IMR-90 (cell line): Measurements from ENCODE around the gene ZCCHC24. TPM values are rescaled to one million over a fixed set of nuclear protein-coding genes. Genes with fewer than 3 reads are reported as not detected.

Source experiments
- ATAC-seq: fragments of 200-7000 bp; cut with Tn5 transposase; 2 replicates; pipeline ENCODE4 v1.9.1; 2020; ENCODE audit warnings: low read depth, mild to moderate bottlenecking, moderate library complexity
- BruUV-seq: library from RNA; stranded (reverse); fragments of 400-500 nt; replicated peaks from 2 replicates; lab custom pipeline; 2021; lab: Mats Ljungman, UMichigan
- CTCF ChIA-PET: fragments of 300-600 bp; formaldehyde crosslinking; extraction: SDS; loops from one replicate; lab custom pipeline; 2021; ENCODE audit warnings: antibody characterized with exemption; lab: Yijun Ruan, JAX
- POLR2A ChIA-PET: fragments of 300-600 bp; sonication (Branson Sonifier 250); formaldehyde crosslinking; loops from one replicate; lab custom pipeline; 2022; ENCODE audit warnings: antibody characterized with exemption; ENCODE audit not compliant: unreplicated experiment; lab: Charles Lee
- DNase-seq: peaks from one replicate; pipeline ENCODE4 v3.0.0; 2013
- H2AFZ ChIP-seq: replicated peaks from 2 replicates; pipeline ENCODE3; 2013; ENCODE audit warnings: low read length, mild to moderate bottlenecking; ENCODE audit not compliant: poor library complexity
- H2AK5ac ChIP-seq: 2 replicates; pipeline ENCODE4 v1.6.1; 2013; ENCODE audit warnings: low read depth, low read length, inconsistent platforms
- H2AK9ac ChIP-seq: replicated peaks from 2 replicates; pipeline ENCODE3; 2013; ENCODE audit warnings: mild to moderate bottlenecking, low read depth, low read length, moderate library complexity; ENCODE audit not compliant: poor library complexity
- H2BK120ac ChIP-seq: 2 replicates; pipeline ENCODE4 v1.6.1; 2013; ENCODE audit warnings: low read depth, low read length, inconsistent platforms
- H2BK15ac ChIP-seq: 3 replicates; pipeline ENCODE4 v1.6.1; 2013; ENCODE audit warnings: low read depth, low read length, inconsistent platforms
- H2BK20ac ChIP-seq: 2 replicates; pipeline ENCODE4 v1.6.1; 2013; ENCODE audit warnings: low read depth, mild to moderate bottlenecking, inconsistent platforms, low read length, moderate library complexity
- H2BK5ac ChIP-seq: 2 replicates; pipeline ENCODE4 v1.6.1; 2013; ENCODE audit warnings: mild to moderate bottlenecking, low read depth, low read length, inconsistent platforms; ENCODE audit not compliant: poor library complexity, severe bottlenecking
- H3K14ac ChIP-seq: replicated peaks from 2 replicates; pipeline ENCODE4 v1.6.1; 2013; ENCODE audit warnings: low read depth, low read length, inconsistent platforms
- H3K18ac ChIP-seq: 2 replicates; pipeline ENCODE4 v1.6.1; 2013; ENCODE audit warnings: low read depth, low read length, control low read depth
- H3K23ac ChIP-seq: 2 replicates; pipeline ENCODE4 v1.6.1; 2013; ENCODE audit warnings: low read depth, low read length, inconsistent platforms
- H3K27ac ChIP-seq: 2 replicates; pipeline ENCODE4 v1.5.1; 2013; ENCODE audit warnings: mild to moderate bottlenecking, control low read depth, low read length; ENCODE audit not compliant: insufficient read depth
- H3K27me3 ChIP-seq: 2 replicates; pipeline ENCODE4 v1.6.1; 2013; ENCODE audit warnings: low read length; ENCODE audit not compliant: control insufficient read depth, insufficient read depth
- H3K36me3 ChIP-seq: 2 replicates; pipeline ENCODE4 v1.6.1; 2013; ENCODE audit warnings: low read length, mixed read lengths; ENCODE audit not compliant: control insufficient read depth, insufficient read depth
- H3K4ac ChIP-seq: 2 replicates; pipeline ENCODE4 v1.6.1; 2013; ENCODE audit warnings: low read depth, low read length, inconsistent platforms
- H3K4me1 ChIP-seq: 2 replicates; pipeline ENCODE4 v1.6.1; 2013; ENCODE audit warnings: low read length, mixed read lengths; ENCODE audit not compliant: control insufficient read depth, insufficient read depth
- H3K4me2 ChIP-seq: 2 replicates; pipeline ENCODE4 v1.6.1; 2013; ENCODE audit warnings: low read depth, mild to moderate bottlenecking, control low read depth, low read length, moderate library complexity
- H3K4me3 ChIP-seq: 2 replicates; pipeline ENCODE4 v1.5.1; 2013; ENCODE audit warnings: low read depth, mild to moderate bottlenecking, control low read depth, low read length, moderate library complexity; ENCODE audit not compliant: insufficient read depth
- H3K56ac ChIP-seq: 2 replicates; pipeline ENCODE4 v1.6.1; 2013; ENCODE audit warnings: low read length, inconsistent platforms; ENCODE audit not compliant: insufficient read depth; ENCODE audit errors: extremely low read depth
- H3K79me1 ChIP-seq, 2 experiments: 2 replicates each; pipeline ENCODE4 v1.6.1; 2013; ENCODE audit warnings: low read length in 2 of 2, inconsistent platforms in 1 of 2, low read depth in 1 of 2
- H3K9ac ChIP-seq: 2 replicates; pipeline ENCODE4 v1.6.1; 2013; ENCODE audit warnings: low read depth, low read length, control low read depth
- H3K9me1 ChIP-seq: 2 replicates; pipeline ENCODE4 v1.6.1; 2013; ENCODE audit warnings: low read length, inconsistent platforms; ENCODE audit not compliant: insufficient read depth
- H3K9me3 ChIP-seq: 2 replicates; pipeline ENCODE4 v1.6.1; 2013; ENCODE audit warnings: low read length; ENCODE audit not compliant: control insufficient read depth, insufficient read depth
- H4K20me1 ChIP-seq: 2 replicates; pipeline ENCODE4 v1.6.1; 2013; ENCODE audit warnings: low read length, inconsistent platforms; ENCODE audit not compliant: insufficient read depth
- H4K5ac ChIP-seq: 2 replicates; pipeline ENCODE4 v1.6.1; 2013; ENCODE audit warnings: mild to moderate bottlenecking, low read depth, low read length, control low read depth
- H4K8ac ChIP-seq, 2 experiments: 2 replicates each; pipeline ENCODE4 v1.6.1; 2013; ENCODE audit warnings: low read depth in 2 of 2, low read length in 2 of 2, control low read depth in 1 of 2, inconsistent platforms in 1 of 2
- H4K91ac ChIP-seq: 2 replicates; pipeline ENCODE4 v1.6.1; 2013; ENCODE audit warnings: low read depth, low read length, inconsistent platforms; ENCODE audit not compliant: insufficient read depth
- BHLHE40 ChIP-seq: fragments of 150-350 bp; IDR thresholded peaks from 2 replicates; pipeline ENCODE4 v1.6.1; 2016; ENCODE audit warnings: mild to moderate bottlenecking, low read depth, low read length
- CEBPB ChIP-seq: IDR thresholded peaks from 2 replicates; pipeline ENCODE4 v1.6.1; 2012; ENCODE audit warnings: low read depth, low read length, improper control_type of control experiment
- CHD1 ChIP-seq: IDR thresholded peaks from 2 replicates; pipeline ENCODE4 v1.6.1; 2012; ENCODE audit warnings: low read depth, low read length, improper control_type of control experiment
- FOS ChIP-seq: fragments of 150-350 bp; IDR thresholded peaks from 2 replicates; pipeline ENCODE4 v1.6.1; 2016; ENCODE audit warnings: low read depth, low read length
- MAFK ChIP-seq: IDR thresholded peaks from 2 replicates; pipeline ENCODE4 v1.6.1; 2012; ENCODE audit warnings: low read depth, low read length, improper control_type of control experiment
- MAZ ChIP-seq: IDR thresholded peaks from 2 replicates; pipeline ENCODE4 v1.6.1; 2012; ENCODE audit warnings: low read depth, mild to moderate bottlenecking, low read length, improper control_type of control experiment, moderate library complexity, borderline replicate concordance
- MXI1 ChIP-seq: IDR thresholded peaks from 2 replicates; pipeline ENCODE4 v1.6.1; 2012; ENCODE audit warnings: low read depth, mild to moderate bottlenecking, low read length, moderate library complexity, borderline replicate concordance
- NFE2L2 ChIP-seq: fragments of 150-350 bp; IDR thresholded peaks from 2 replicates; pipeline ENCODE4 v1.6.1; 2016; ENCODE audit warnings: low read depth, mild to moderate bottlenecking, low read length
- POLR2A ChIP-seq: IDR thresholded peaks from 2 replicates; pipeline ENCODE4 v1.6.1; 2012; ENCODE audit warnings: mild to moderate bottlenecking, low read depth, low read length
- RAD21 ChIP-seq: IDR thresholded peaks from 2 replicates; pipeline ENCODE4 v1.6.1; 2012; ENCODE audit warnings: low read length, improper control_type of control experiment
- RFX5 ChIP-seq: IDR thresholded peaks from 2 replicates; pipeline ENCODE4 v1.8.0; 2012; ENCODE audit warnings: low read depth, mild to moderate bottlenecking, low read length, moderate library complexity
- SMC3 ChIP-seq: fragments of 150-350 bp; IDR thresholded peaks from 2 replicates; pipeline ENCODE4 v1.6.1; 2016; ENCODE audit warnings: low read depth, mild to moderate bottlenecking, antibody characterized with exemption, low read length, moderate library complexity
- WGBS, 2 experiments: methylation state at CpG; one replicate each; pipeline versions ENCODE4 v1.1.5 to v1.1.7; 2013; ENCODE audit warnings: missing lambda C conversion rate in 2 of 2; ENCODE audit not compliant: insufficient read length in 1 of 2; ENCODE audit errors: extremely low coverage in 2 of 2; 5-methylcytosine and 5-hydroxymethylcytosine counted together
- dilution Hi-C: fragments of 300-500 bp; cut with HindIII; formaldehyde crosslinking; loops from one replicate; pipeline ENCODE4 v1.14.3; 2018; ENCODE audit warnings: low sequenced_read_pairs; ENCODE audit not compliant: unreplicated experiment
- in situ Hi-C: fragments of 300-500 bp; cut with MboI; formaldehyde crosslinking; loops from 3 replicates; pipeline ENCODE4 v1.14.3; 2019; ENCODE audit warnings: low sequenced_read_pairs, inconsistent platforms, mixed read lengths
- intact Hi-C: fragments of 100-400 bp; cut with micrococcal nuclease; formaldehyde crosslinking; loops from 2 replicates; pipeline ENCODE4 v1.10.0; 2022
- polyA plus RNA-seq, 3 experiments: library from polyadenylated mRNA; depleted of rRNA; stranded (reverse); fragments of >200 nt; gene quantifications; 2 replicates each; pipeline ENCODE4 v1.2.3, GENCODE V29; 2012; ENCODE audit warnings: low replicate concordance in 1 of 3
- total RNA-seq: library from RNA; depleted of rRNA; stranded (reverse); fragments of >200 nt; gene quantifications from 2 replicates; pipeline ENCODE4 v1.2.3, GENCODE V29; 2012
- TF ChIP-seq, protein P1 (sequence below): fragments of 150-350 bp; IDR thresholded peaks from 2 replicates; pipeline ENCODE4 v1.6.1; 2017; ENCODE audit warnings: mild to moderate bottlenecking, antibody characterized with exemption, low read length, low read depth
- TF ChIP-seq, protein P2 (sequence below): conservative IDR thresholded peaks from 2 replicates; pipeline ENCODE4 v1.5.1; 2012; ENCODE audit warnings: mild to moderate bottlenecking, low read depth, low read length, improper control_type of control experiment
- TF ChIP-seq, protein P3 (sequence below): fragments of 150-350 bp; IDR thresholded peaks from 2 replicates; pipeline ENCODE4 v1.6.1; 2016; ENCODE audit warnings: low read depth, mild to moderate bottlenecking, low read length, moderate library complexity, borderline replicate concordance

The ZCCHC24 gene
- total and polyA plus RNA-seq, 2 of the 4 experiments (the other 2 are of a cell fraction), result 15.1 to 25.9 TPM

DNA sequence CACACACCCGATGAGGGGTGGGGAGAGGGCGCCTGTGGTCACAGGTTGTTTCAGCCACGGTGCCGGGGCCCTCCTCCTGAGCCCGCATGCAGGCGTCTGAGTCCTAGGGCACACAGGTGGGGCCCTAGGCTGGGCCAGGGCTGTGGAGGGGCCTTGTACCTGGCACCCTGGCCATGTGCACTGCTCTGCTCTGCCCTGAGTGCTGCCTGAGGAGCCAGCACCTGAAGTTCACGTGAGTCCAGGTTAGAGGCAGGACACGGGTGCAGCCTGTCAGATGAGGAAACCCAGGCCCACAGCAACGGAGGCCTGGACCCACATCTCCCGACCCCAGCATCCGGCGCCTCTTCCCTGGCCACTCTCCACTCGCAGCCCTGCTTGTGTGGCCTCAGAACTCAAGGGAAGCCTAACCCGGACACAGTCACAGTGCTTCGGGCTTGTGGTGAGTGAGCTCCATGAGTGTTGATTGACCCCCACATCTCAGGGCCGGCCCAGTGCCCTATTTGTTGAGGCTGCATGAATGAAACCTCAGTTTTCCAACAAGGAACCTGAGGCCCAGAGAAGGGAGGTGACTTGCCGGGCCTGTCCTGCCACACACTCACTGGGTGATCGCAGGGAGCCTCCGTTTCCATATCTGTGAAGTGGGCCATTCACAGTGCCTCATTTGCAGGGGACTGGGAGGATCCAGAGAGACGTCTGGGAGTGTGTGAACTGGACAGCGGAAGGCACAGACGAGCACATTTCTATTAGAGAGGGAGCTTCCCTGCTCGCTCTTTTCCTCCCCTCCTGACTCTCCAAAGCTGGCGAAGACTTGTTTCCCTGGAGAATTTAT is 58.6 kb downstream of the ZCCHC24 start:
- Histone ChIP-seq H3K9ac (no peak overlapping the region), H3K4ac (no peak overlapping the region), H3K4me3 (no peak overlapping the region), H2AFZ (no peak overlapping the region), H2AK9ac (peak overlapping the region; percentile 71), H4K8ac (no peak overlapping the region), H4K91ac (no peak overlapping the region), H3K18ac (no peak overlapping the region), H3K23ac (no peak overlapping the region), H4K5ac (no peak overlapping the region), H3K9me1 (peaks cover 4% of the 10 kb centered on the region; the same call in 1 of the 2 replicates), H3K14ac (no peak overlapping the region), H4K20me1 (no peaks in the 10 kb centered on the region), H3K36me3 (peaks cover 62% of the 10 kb centered on the region), H2AK5ac (no peak overlapping the region), H3K27me3 (no peaks in the 10 kb centered on the region), H2BK5ac (no peak overlapping the region), H2BK120ac (no peak overlapping the region), H3K9me3 (no peaks in the 10 kb centered on the region), H3K4me1 (peaks cover 8% of the 10 kb centered on the region; the same call in 1 of the 2 replicates), H2BK15ac (no peak overlapping the region; the same call in 2 of the 3 replicates), H3K79me1 (peaks cover 13 to 21% of the 10 kb centered on the region in 2 experiments), H2BK20ac (no peak overlapping the region), H3K4me2 (no peak overlapping the region), H3K27ac (no peak overlapping the region), H3K56ac (no peak overlapping the region)
- CTCF ChIA-PET, result no interaction called here
- WGBS, 2 experiments, result 77% methylated on average over 9 of the region's 24 CpGs; no CpG with 5 or more reads in 1 of the 2 experiments
- DNase-seq (no peak), ATAC-seq (no peak)
- dilution Hi-C loops (no loop called here), intact Hi-C loops (no loop called here), in situ Hi-C loops (loop anchor here (25.0 kb wide), 1 partner anchor 100 kb away; no protein-coding TSS in a partner anchor)
- POLR2A ChIA-PET, result no interaction called here
- BruUV-seq, result no TSS peak
- TF ChIP-seq MXI1 (no peak), CHD1 (no peak), MAFK (no peak), FOS (no peak), MAZ (no peak), POLR2A (no peak), NFE2L2 (no peak), SMC3 (no peak), BHLHE40 (no peak), RFX5 (no peak), RAD21 (no peak), CEBPB (no peak)
- TF ChIP-seq, protein P1, sequence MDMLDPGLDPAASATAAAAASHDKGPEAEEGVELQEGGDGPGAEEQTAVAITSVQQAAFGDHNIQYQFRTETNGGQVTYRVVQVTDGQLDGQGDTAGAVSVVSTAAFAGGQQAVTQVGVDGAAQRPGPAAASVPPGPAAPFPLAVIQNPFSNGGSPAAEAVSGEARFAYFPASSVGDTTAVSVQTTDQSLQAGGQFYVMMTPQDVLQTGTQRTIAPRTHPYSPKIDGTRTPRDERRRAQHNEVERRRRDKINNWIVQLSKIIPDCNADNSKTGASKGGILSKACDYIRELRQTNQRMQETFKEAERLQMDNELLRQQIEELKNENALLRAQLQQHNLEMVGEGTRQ, result no peak
- TF ChIP-seq, protein P2, sequence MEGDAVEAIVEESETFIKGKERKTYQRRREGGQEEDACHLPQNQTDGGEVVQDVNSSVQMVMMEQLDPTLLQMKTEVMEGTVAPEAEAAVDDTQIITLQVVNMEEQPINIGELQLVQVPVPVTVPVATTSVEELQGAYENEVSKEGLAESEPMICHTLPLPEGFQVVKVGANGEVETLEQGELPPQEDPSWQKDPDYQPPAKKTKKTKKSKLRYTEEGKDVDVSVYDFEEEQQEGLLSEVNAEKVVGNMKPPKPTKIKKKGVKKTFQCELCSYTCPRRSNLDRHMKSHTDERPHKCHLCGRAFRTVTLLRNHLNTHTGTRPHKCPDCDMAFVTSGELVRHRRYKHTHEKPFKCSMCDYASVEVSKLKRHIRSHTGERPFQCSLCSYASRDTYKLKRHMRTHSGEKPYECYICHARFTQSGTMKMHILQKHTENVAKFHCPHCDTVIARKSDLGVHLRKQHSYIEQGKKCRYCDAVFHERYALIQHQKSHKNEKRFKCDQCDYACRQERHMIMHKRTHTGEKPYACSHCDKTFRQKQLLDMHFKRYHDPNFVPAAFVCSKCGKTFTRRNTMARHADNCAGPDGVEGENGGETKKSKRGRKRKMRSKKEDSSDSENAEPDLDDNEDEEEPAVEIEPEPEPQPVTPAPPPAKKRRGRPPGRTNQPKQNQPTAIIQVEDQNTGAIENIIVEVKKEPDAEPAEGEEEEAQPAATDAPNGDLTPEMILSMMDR, result no peak
- TF ChIP-seq, protein P3, sequence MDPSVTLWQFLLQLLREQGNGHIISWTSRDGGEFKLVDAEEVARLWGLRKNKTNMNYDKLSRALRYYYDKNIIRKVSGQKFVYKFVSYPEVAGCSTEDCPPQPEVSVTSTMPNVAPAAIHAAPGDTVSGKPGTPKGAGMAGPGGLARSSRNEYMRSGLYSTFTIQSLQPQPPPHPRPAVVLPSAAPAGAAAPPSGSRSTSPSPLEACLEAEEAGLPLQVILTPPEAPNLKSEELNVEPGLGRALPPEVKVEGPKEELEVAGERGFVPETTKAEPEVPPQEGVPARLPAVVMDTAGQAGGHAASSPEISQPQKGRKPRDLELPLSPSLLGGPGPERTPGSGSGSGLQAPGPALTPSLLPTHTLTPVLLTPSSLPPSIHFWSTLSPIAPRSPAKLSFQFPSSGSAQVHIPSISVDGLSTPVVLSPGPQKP, result no peak
